K562 (cell line): ENCODE measurements around the gene SAMM50. TPM values are rescaled to one million over a fixed set of nuclear protein-coding genes. Genes with fewer than 3 reads are reported as not detected.

Source experiments
- ATAC-seq: fragments of 200-7000 bp; cut with Tn5 transposase; 3 replicates; pipeline ENCODE4 v1.9.1; 2020; ENCODE audit warnings: moderate library complexity
- BruUV-seq: library from RNA; stranded (reverse); fragments of 400-500 nt; replicated peaks from 2 replicates; lab custom pipeline; 2021; lab: Mats Ljungman, UMichigan
- CTCF ChIA-PET: fragments of 300-600 bp; formaldehyde crosslinking; extraction: SDS; loops from one replicate; lab custom pipeline; 2021; ENCODE audit warnings: low intra/inter-chr PET ratio; lab: Yijun Ruan, JAX
- POLR2A ChIA-PET: fragments of 300-600, 350-650 bp; sonication (Branson Sonifier 250); formaldehyde crosslinking; extraction: SDS; loops from one replicate; lab custom pipeline; 2021; ENCODE audit warnings: antibody characterized with exemption, inconsistent platforms; lab: Yijun Ruan, JAX
- DNase-seq, 4 experiments: peaks; one replicate each; pipeline versions ENCODE4 v3.0.0 to v3.0.0-alpha.2; 2011 to 2018; ENCODE audit warnings: low spot score in 3 of 4, mixed read lengths in 3 of 4; ENCODE audit errors: extremely low read depth in 1 of 4
- FAIRE-seq: peaks from 2 replicates; lab custom pipeline; 2011; peaks lifted over from hg19 to GRCh38; lab: Jason Lieb, UNC
- H2AFZ ChIP-seq: 2 replicates; pipeline ENCODE4 v1.6.0; 2011; ENCODE audit warnings: low read depth, low read length, control low read depth, inconsistent platforms
- H3K27ac ChIP-seq: fragments of 200-600 bp; 3 replicates; pipeline ENCODE4 v1.8.0; 2011; ENCODE audit warnings: low read depth, mild to moderate bottlenecking, control low read depth, inconsistent platforms, low read length, moderate library complexity, mixed read lengths; ENCODE audit errors: extremely low read depth
- H3K27me3 ChIP-seq, 2 experiments: fragments of 300-600 bp in 1 of 2; 2 replicates in 1 of 2; 3 replicates in 1 of 2; pipeline versions ENCODE4 v1.6.0 to v1.8.0; 2011; ENCODE audit warnings: inconsistent platforms in 2 of 2, low read length in 2 of 2, mild to moderate bottlenecking in 1 of 2, mixed read lengths in 1 of 2, moderate library complexity in 1 of 2; ENCODE audit not compliant: control insufficient read depth in 2 of 2, insufficient read depth in 2 of 2
- H3K36me3 ChIP-seq: fragments of 300-600 bp; 3 replicates; pipeline ENCODE4 v1.8.0; 2011; ENCODE audit warnings: mild to moderate bottlenecking, low read length, inconsistent platforms; ENCODE audit not compliant: control insufficient read depth, insufficient read depth
- H3K4me1 ChIP-seq, 2 experiments: fragments of 200-600 bp in 1 of 2; replicated peaks in 1 of 2; 2 replicates in 1 of 2; 3 replicates in 1 of 2; pipeline versions ENCODE4 v1.5.1 to v1.8.0; 2011; ENCODE audit warnings: inconsistent platforms in 2 of 2, low read length in 2 of 2, mild to moderate bottlenecking in 1 of 2, mixed read lengths in 1 of 2, moderate library complexity in 1 of 2; ENCODE audit not compliant: control insufficient read depth in 2 of 2, insufficient read depth in 2 of 2
- H3K4me2 ChIP-seq: 2 replicates; pipeline ENCODE4 v1.6.1; 2011; ENCODE audit warnings: low read length, control low read depth, inconsistent platforms, mixed read lengths; ENCODE audit not compliant: insufficient read depth
- H3K4me3 ChIP-seq: fragments of 200-600 bp; sonication (generic), shearing (Covaris generic); 2 replicates; pipeline ENCODE4 v1.5.1; 2016; ENCODE audit warnings: control low read depth, inconsistent platforms
- H3K79me2 ChIP-seq: fragments of 200-600 bp; 3 replicates; pipeline ENCODE4 v1.8.0; 2011; ENCODE audit warnings: low read length, inconsistent platforms; ENCODE audit not compliant: control insufficient read depth, insufficient read depth
- H3K9ac ChIP-seq, 2 experiments: 2 replicates each; pipeline versions ENCODE4 v1.6.0 to v1.6.1; 2011; ENCODE audit warnings: low read depth in 2 of 2, low read length in 2 of 2, control low read depth in 1 of 2, inconsistent platforms in 1 of 2, mild to moderate bottlenecking in 1 of 2, mixed read lengths in 1 of 2; ENCODE audit not compliant: insufficient read depth in 1 of 2
- H3K9me1 ChIP-seq: one replicate; pipeline ENCODE4 v1.6.0; 2011; ENCODE audit warnings: inconsistent platforms, mild to moderate bottlenecking, low read length, moderate library complexity; ENCODE audit not compliant: control insufficient read depth, insufficient read depth
- H3K9me3 ChIP-seq: replicated peaks from 2 replicates; pipeline ENCODE4 v1.5.1; 2011; ENCODE audit warnings: low read depth, low read length, inconsistent platforms; ENCODE audit not compliant: control insufficient read depth, insufficient read depth
- H4K20me1 ChIP-seq: replicated peaks from 2 replicates; pipeline ENCODE4 v1.6.1; 2011; ENCODE audit warnings: low read length, inconsistent platforms, mixed read lengths; ENCODE audit not compliant: control insufficient read depth, insufficient read depth
- BCOR ChIP-seq: fragments of 450-650 bp; IDR thresholded peaks from 2 replicates; pipeline ENCODE4 v1.6.1; 2016
- C11orf30 ChIP-seq: fragments of 450-650 bp; IDR thresholded peaks from 2 replicates; pipeline ENCODE4 v1.6.1; 2016; ENCODE audit warnings: low read depth, mild to moderate bottlenecking
- DNMT1 ChIP-seq: fragments of 450-650 bp; IDR thresholded peaks from 2 replicates; pipeline ENCODE4 v1.6.1; 2016; ENCODE audit warnings: antibody characterized with exemption, mild to moderate bottlenecking
- ESRRB ChIP-seq: fragments of 250-450 bp; sonication (Bioruptor Pico); IDR thresholded peaks from 2 replicates; pipeline ENCODE4 v1.5.0; 2020; ENCODE audit warnings: mild to moderate bottlenecking, moderate library complexity, borderline replicate concordance
- HNRNPK ChIP-seq: fragments of 200-400 bp; formaldehyde crosslinking; IDR thresholded peaks from one replicate; pipeline ENCODE4 v1.6.1; 2018; ENCODE audit warnings: mild to moderate bottlenecking, low read depth, low read length; ENCODE audit not compliant: poor library complexity, severe bottlenecking
- MXI1 ChIP-seq: IDR thresholded peaks from 2 replicates; pipeline ENCODE4 v1.6.1; 2011; ENCODE audit warnings: low read depth, mild to moderate bottlenecking, improper control_type of control experiment, low read length
- NCOA4 ChIP-seq: fragments of 450-650 bp; IDR thresholded peaks from 2 replicates; pipeline ENCODE4 v1.6.1; 2018; ENCODE audit warnings: mild to moderate bottlenecking; ENCODE audit not compliant: partially characterized antibody
- RAD51 ChIP-seq: fragments of 450-650 bp; IDR thresholded peaks from 2 replicates; pipeline ENCODE4 v1.7.1; 2016; ENCODE audit warnings: low read depth, mild to moderate bottlenecking, borderline replicate concordance
- SAP30 ChIP-seq: fragments of 200-600 bp; sonication (generic); IDR thresholded peaks from 2 replicates; pipeline ENCODE4 v1.6.1; 2012; ENCODE audit warnings: borderline replicate concordance, low read depth, mild to moderate bottlenecking, moderate library complexity, low read length, control low read depth, inconsistent platforms; ENCODE audit not compliant: insufficient read depth, poor library complexity, severe bottlenecking
- U2AF1 ChIP-seq: fragments of 200-400 bp; formaldehyde crosslinking; optimal IDR thresholded peaks from 2 replicates; pipeline ENCODE3; 2017; ENCODE audit warnings: mild to moderate bottlenecking, low read depth, low read length, moderate library complexity
- ZNF263 ChIP-seq: sonication (generic); formaldehyde crosslinking; IDR thresholded peaks from 2 replicates; pipeline ENCODE4 v1.8.0; 2022; ENCODE audit warnings: mild to moderate bottlenecking, missing genetic modification reagents, borderline replicate concordance
- ZNF639 ChIP-seq, 2 experiments: fragments of 200-800 bp in 1 of 2; sonication (Bioruptor generic) in 1 of 2; sonication (generic) in 1 of 2; formaldehyde crosslinking in 1 of 2; IDR thresholded peaks in 1 of 2; conservative IDR thresholded peaks in 1 of 2; 2 replicates each; pipeline versions ENCODE4 v1.5.0 to v1.6.1; 2016 to 2020; ENCODE audit warnings: missing compliant biosample characterization in 1 of 2, missing genetic modification characterization in 1 of 2, missing genetic modification reagents in 1 of 2
- ZNF76 ChIP-seq: fragments of 250-450 bp; sonication (Bioruptor Pico); IDR thresholded peaks from 2 replicates; pipeline ENCODE4 v1.4.0; 2020; ENCODE audit warnings: mild to moderate bottlenecking, moderate library complexity, borderline replicate concordance
- ZNF77 ChIP-seq: fragments of 250-450 bp; sonication (Bioruptor Pico); IDR thresholded peaks from 2 replicates; pipeline ENCODE4 v1.5.0; 2020
- ZSCAN32 ChIP-seq: fragments of 450-650 bp; formaldehyde crosslinking; IDR thresholded peaks from 2 replicates; pipeline ENCODE4 v1.4.0; 2020; ENCODE audit warnings: mild to moderate bottlenecking, moderate library complexity
- WGBS: fragments of 100-300 bp; shearing (Covaris generic); methylation state at CpG from one replicate; pipeline ENCODE4 v1.1.6; 2016; ENCODE audit warnings: low coverage, mixed read lengths; ENCODE audit not compliant: insufficient coverage; ENCODE audit errors: missing lambda C conversion rate; 5-methylcytosine and 5-hydroxymethylcytosine counted together
- in situ Hi-C: fragments of 300-500 bp; cut with MboI; formaldehyde crosslinking; loops from 4 replicates; pipeline ENCODE4 v1.15.0; 2018; ENCODE audit warnings: inconsistent platforms, mixed read lengths
- intact Hi-C: fragments of 100-400 bp; cut with micrococcal nuclease; formaldehyde crosslinking; loops from 2 replicates; pipeline ENCODE4 v1.14.2; 2022
- polyA plus RNA-seq, 8 experiments: library from polyadenylated mRNA; depleted of rRNA in 4 of 8; stranded (reverse) in 5 of 8; unstranded in 3 of 8; fragments of >200 nt; fragmentation: Nextera tagmentation in 2 of 8; fragmentation: Illumina TruSeq in 1 of 8; extraction: Ambion mirVana in 2 of 8; extraction: Trizol in 1 of 8; gene quantifications; 2 replicates each; pipeline versions ENCODE4 v1.2.1 to v1.2.3, GENCODE V29; 2011 to 2014; ENCODE audit warnings: inconsistent platforms in 1 of 8, missing spikeins in 1 of 8
- total RNA-seq, 7 experiments: library from RNA; depleted of rRNA in 6 of 7; stranded (reverse); fragments of >200 nt in 6 of 7; fragmentation: Illumina TruSeq in 2 of 7; extraction: Trizol in 2 of 7; gene quantifications; 2 replicates each; pipeline versions ENCODE4 v1.2.1 to v1.2.3, GENCODE V29; 2011 to 2021; ENCODE audit warnings: low replicate concordance in 1 of 7

SAMM50 gene
- total and polyA plus RNA-seq, 9 of the 15 experiments (the other 6 are each of a cell fraction or from before 2014, with no cell fraction given): 14.6 to 49.3 (median 38.1) TPM

GRCh38 chr22:44000123-44000522, 44.9 kb downstream of the SAMM50 start:
- Histone ChIP-seq H3K4me1 (peaks cover 7% of the 10 kb centered on the region in 2 experiments; a peak in 4 of 5 replicates), H3K27me3 (no peaks in the 10 kb centered on the region), H3K79me2 (no peaks in the 10 kb centered on the region), H3K9me1 (no peaks in the 10 kb centered on the region), H2AFZ (no peak overlapping the region), H3K36me3 (peaks cover 22% of the 10 kb centered on the region; the same call in 1 of the 3 replicates), H3K4me3 (no peak overlapping the region), H4K20me1 (no peaks in the 10 kb centered on the region), H3K9me3 (no peaks in the 10 kb centered on the region), H3K4me2 (no peak overlapping the region), H3K27ac (no peak overlapping the region), H3K9ac (no peak overlapping the region; a peak in 1 of 4 replicates)
- CTCF ChIA-PET: no interaction called here
- POLR2A ChIA-PET: no interaction called here
- 100% methylated on average over 3 of the region's 4 CpGs for WGBS
- FAIRE-seq (no peak), ATAC-seq (no peak), DNase-seq (no peak)
- in situ Hi-C loops: loop anchor here (10.0 kb wide), 1 partner anchor 625 kb away; no protein-coding TSS in a partner anchor
- intact Hi-C loops: no loop called here
- no TSS peak for BruUV-seq
- no peak for TF ChIP-seq MXI1
- no peak for TF ChIP-seq RAD51
- no peak for TF ChIP-seq U2AF1
- TF ChIP-seq ESRRB (CRISPR knock-in tag): no peak
- no peak for TF ChIP-seq C11orf30
- TF ChIP-seq ZNF77: no peak
- TF ChIP-seq BCOR: no peak
- TF ChIP-seq ZSCAN32 (CRISPR knock-in tag): no peak
- no peak for TF ChIP-seq DNMT1
- TF ChIP-seq SAP30: no peak
- TF ChIP-seq ZNF263 (CRISPR knock-in tag): no peak
- no peak for TF ChIP-seq NCOA4
- TF ChIP-seq ZNF639 (CRISPR knock-in tag; conservative IDR thresholded peaks at IDR 0.05 in 1 of 2, IDR thresholded peaks at IDR 0.05 in 1 of 2): no peak
- TF ChIP-seq HNRNPK: no peak
- no peak for TF ChIP-seq ZNF76 (CRISPR knock-in tag)
